SH-SY5Y (cell line): ENCODE results near the gene COG1.

Source experiments
- GATA2 ChIP-seq: IDR thresholded peaks from 2 replicates; pipeline ENCODE4 v1.6.1; 2011; ENCODE audit warnings: mild to moderate bottlenecking, low read depth, low read length
- GATA3 ChIP-seq: IDR thresholded peaks from 2 replicates; pipeline ENCODE4 v1.6.1; 2011; ENCODE audit warnings: low read depth, mild to moderate bottlenecking, low read length, moderate library complexity

The COG1 gene

GRCh38 chr17:73192894-73193701, at the start of gene COG1:
Gene COG1 (plus strand): TSS chr17:73193055. CDS start chr17:73193070, 15 bp downstream.
- no peak for TF ChIP-seq GATA3
- no peak for TF ChIP-seq GATA2

- TF ChIP-seq GATA3, result no peak
- TF ChIP-seq GATA2, result no peak
These were observed 47.2 kb upstream of the COG1 start for GRCh38 chr17:73145641-73146040.

- no peak for TF ChIP-seq GATA2
- TF ChIP-seq GATA3, result no peak
These were observed 44.1 kb upstream of the COG1 start for GRCh38 chr17:73148540-73149334.

- no peak for TF ChIP-seq GATA2
These were observed 40.8 kb upstream of the COG1 start for GRCh38 chr17:73151916-73152632.

GRCh38 chr17:73155410-73156165, 37.3 kb upstream of the COG1 start:
- TF ChIP-seq GATA3 (no peak), GATA2 (peak; percentile 86)

- no peak for TF ChIP-seq GATA3
- no peak for TF ChIP-seq GATA2
These were observed 36.6 kb upstream of the COG1 start for GRCh38 chr17:73156166-73156840.

GRCh38 chr17:73156887-73157520, 35.9 kb upstream of the COG1 start:
- TF ChIP-seq GATA2, result no peak
- no peak for TF ChIP-seq GATA3

GRCh38 chr17:73157521-73157890, 35.3 kb upstream of the COG1 start:
- TF ChIP-seq GATA3 (no peak), GATA2 (no peak)

GRCh38 chr17:73158133-73158532, 34.7 kb upstream of the COG1 start:
- TF ChIP-seq GATA2 (no peak), GATA3 (no peak)

GRCh38 chr17:73160980-73161630, 31.8 kb upstream of the COG1 start:
- TF ChIP-seq GATA3 (no peak), GATA2 (no peak)

GRCh38 chr17:73163043-73163442, 29.8 kb upstream of the COG1 start:
- TF ChIP-seq GATA2 (no peak), GATA3 (no peak)
